ENCODE measurements around the gene TMEM250. TPM values are rescaled to one million over a fixed set of nuclear protein-coding genes. Genes with fewer than 3 reads are reported as not detected.

TMEM250 gene
- 10 to 100 TPM; 19.5 to 34.3 (median 33.6) TPM for total RNA-seq
- 35.0 TPM for total RNA-seq (2013)

GRCh38 chr9:136118320-136119060 lies at the start of gene TMEM250:
TMEM250 (minus strand) TSS chr9:136118875; CDS start chr9:136116900, 1,975 bp downstream.
- intact Hi-C loops (cut with micrococcal nuclease), result loop anchor here (1.0 kb wide), 1 partner anchor 9 kb away; no protein-coding TSS in a partner anchor
- Mint-ChIP-seq H3K27me3 (ENCODE audit: low read depth in 2 of 2) (no peaks in the 10 kb centered on the region), H3K4me3 (peak within 1 kb of the TSS; percentile 86), H3K36me3 (no peaks in the 10 kb centered on the region), H3K27ac (peak within 1 kb of the TSS; percentile 53 to 85), H3K4me1 (peaks cover 0 to 13% of the 10 kb centered on the region in 2 donors), H3K9me3 (no peaks in the 10 kb centered on the region)
- ATAC-seq (peak; percentile 87 to 95 (median 88)), DNase-seq (peak; percentile 93 to 99)
- H3K4me3 ChIP-seq (ENCODE audit: low read length), result peak within 1 kb of the TSS; percentile 36
- H3K9me3 ChIP-seq (ENCODE audit: control insufficient read depth, insufficient read depth, low read length), result no peaks in the 10 kb centered on the region
- peaks cover 32% of the 10 kb centered on the region for H3K4me1 ChIP-seq (ENCODE audit: control insufficient read depth, insufficient read depth, low read length)
- WGBS (ENCODE audit: insufficient coverage), result under 1% methylated on average over 112 of the region's 112 CpGs
- H3K27me3 ChIP-seq (ENCODE audit: control insufficient read depth, insufficient read depth, low read length), result no peaks in the 10 kb centered on the region
- H3K36me3 ChIP-seq (ENCODE audit: control insufficient read depth, insufficient read depth, low read length), result peaks cover 12% of the 10 kb centered on the region
- peak within 1 kb of the TSS; percentile 60 for H3K27ac ChIP-seq (ENCODE audit: low read length)
- TF ChIP-seq CTCF (IDR thresholded peaks at IDR 0.05), result no peak

GRCh38 chr9:136163248-136163850 lies 44.7 kb upstream of the TMEM250 start:
- peaks cover 2 to 10% of the 10 kb centered on the region in 2 donors for H3K27me3 Mint-ChIP-seq (ENCODE audit: low read depth in 2 of 2)
- Histone ChIP-seq H3K9me3 (ENCODE audit: control insufficient read depth, insufficient read depth, low read length) (no peaks in the 10 kb centered on the region), H3K27me3 (ENCODE audit: control insufficient read depth, insufficient read depth, low read length) (no peaks in the 10 kb centered on the region), H3K27ac (ENCODE audit: low read length) (no peak overlapping the region), H3K36me3 (ENCODE audit: control insufficient read depth, insufficient read depth, low read length) (no peaks in the 10 kb centered on the region), H3K4me3 (ENCODE audit: low read length) (no peak overlapping the region), H3K4me1 (ENCODE audit: control insufficient read depth, insufficient read depth, low read length) (no peaks in the 10 kb centered on the region)
- intact Hi-C loops (cut with micrococcal nuclease), result no loop called here
- no peak for ATAC-seq
- no peaks in the 10 kb centered on the region for H3K36me3 Mint-ChIP-seq
- no peak overlapping the region for H3K4me3 Mint-ChIP-seq
- H3K9me3 Mint-ChIP-seq, result no peaks in the 10 kb centered on the region
- TF ChIP-seq CTCF (IDR thresholded peaks at IDR 0.05), result no peak
- no peak for DNase-seq
- H3K27ac Mint-ChIP-seq, result no peak overlapping the region
- H3K4me1 Mint-ChIP-seq, result no peaks in the 10 kb centered on the region
- WGBS (ENCODE audit: insufficient coverage), result no CpG with 5 or more reads among the region's 1 CpG

GRCh38 chr9:136160995-136161610 lies 42.4 kb upstream of the TMEM250 start:
- no peaks in the 10 kb centered on the region for H3K9me3 ChIP-seq (ENCODE audit: control insufficient read depth, insufficient read depth, low read length)
- H3K36me3 ChIP-seq (ENCODE audit: control insufficient read depth, insufficient read depth, low read length), result no peaks in the 10 kb centered on the region
- no peak overlapping the region for H3K4me3 ChIP-seq (ENCODE audit: low read length)
- DNase-seq, result no peak
- Mint-ChIP-seq H3K27me3 (ENCODE audit: low read depth in 2 of 2) (peaks cover 0 to 6% of the 10 kb centered on the region in 2 donors), H3K4me1 (no peaks in the 10 kb centered on the region), H3K9me3 (no peaks in the 10 kb centered on the region), H3K4me3 (no peak overlapping the region), H3K36me3 (no peaks in the 10 kb centered on the region), H3K27ac (no peak overlapping the region)
- H3K27me3 ChIP-seq (ENCODE audit: control insufficient read depth, insufficient read depth, low read length), result no peaks in the 10 kb centered on the region
- TF ChIP-seq CTCF (IDR thresholded peaks at IDR 0.05), result no peak
- no peak overlapping the region for H3K27ac ChIP-seq (ENCODE audit: low read length)
- no peaks in the 10 kb centered on the region for H3K4me1 ChIP-seq (ENCODE audit: control insufficient read depth, insufficient read depth, low read length)
- 76% methylated on average over 10 of the region's 10 CpGs for WGBS (ENCODE audit: insufficient coverage)
- intact Hi-C loops (cut with micrococcal nuclease), result no loop called here
- ATAC-seq, result no peak

Data from natural killer cell (primary cell).